ENCODE measurements around the gene POP4.

The POP4 gene

GRCh38 chr19:29655648-29656335 lies 49.7 kb downstream of the POP4 start:
- no peak overlapping the region for H3K4me2 ChIP-seq (ENCODE audit: low read depth, low read length)
- TF ChIP-seq EZH2phosphoT487 (IDR thresholded peaks at IDR 0.05; ENCODE audit: low read length), result no peak
- no peak for TF ChIP-seq CTCF (IDR thresholded peaks at IDR 0.05; ENCODE audit: low read length)
- no peak for TF ChIP-seq EZH2 (optimal IDR thresholded peaks at IDR 0.05; ENCODE audit: low read depth, low read length)
- no peaks in the 10 kb centered on the region for H3F3A ChIP-seq (ENCODE audit: insufficient read depth, low read length)
- H3K9ac ChIP-seq (ENCODE audit: low read length), result no peak overlapping the region
- no peaks in the 10 kb centered on the region for H3K9me3 ChIP-seq (replicated peaks; ENCODE audit: insufficient read depth, low read length)
- H3K36me3 ChIP-seq (replicated peaks; ENCODE audit: insufficient read depth, low read length), result no peaks in the 10 kb centered on the region
- H2AFZ ChIP-seq (ENCODE audit: low read length), result no peak overlapping the region
- H3K27ac ChIP-seq (ENCODE audit: low read length), result no peak overlapping the region
- no peak overlapping the region for H3K4me3 ChIP-seq (ENCODE audit: low read length)
- no peak for DNase-seq
- H3K4me1 ChIP-seq (ENCODE audit: low read length), result no peaks in the 10 kb centered on the region
- no peaks in the 10 kb centered on the region for H3K79me2 ChIP-seq (ENCODE audit: low read length)
- H4K20me1 ChIP-seq (ENCODE audit: insufficient read depth, low read length), result no peaks in the 10 kb centered on the region
- no peaks in the 10 kb centered on the region for H3K9me2 ChIP-seq (replicated peaks; ENCODE audit: insufficient read depth, low read length)
- H3K27me3 ChIP-seq (replicated peaks; ENCODE audit: insufficient read depth, low read length), result peaks cover 57% of the 10 kb centered on the region

GRCh38 chr19:29658221-29658991 lies 52.3 kb downstream of the POP4 start:
- Histone ChIP-seq H3K4me1 (ENCODE audit: low read length) (no peaks in the 10 kb centered on the region), H3K9ac (ENCODE audit: low read length) (no peak overlapping the region), H4K20me1 (ENCODE audit: insufficient read depth, low read length) (no peaks in the 10 kb centered on the region), H3K36me3 (replicated peaks; ENCODE audit: insufficient read depth, low read length) (no peaks in the 10 kb centered on the region), H2AFZ (ENCODE audit: low read length) (no peak overlapping the region), H3K79me2 (ENCODE audit: low read length) (no peaks in the 10 kb centered on the region), H3K4me2 (ENCODE audit: low read depth, low read length) (no peak overlapping the region), H3K27me3 (replicated peaks; ENCODE audit: insufficient read depth, low read length) (peaks cover 50% of the 10 kb centered on the region), H3K9me2 (replicated peaks; ENCODE audit: insufficient read depth, low read length) (no peaks in the 10 kb centered on the region), H3F3A (ENCODE audit: insufficient read depth, low read length) (no peaks in the 10 kb centered on the region), H3K4me3 (ENCODE audit: low read length) (no peak overlapping the region), H3K9me3 (replicated peaks; ENCODE audit: insufficient read depth, low read length) (no peaks in the 10 kb centered on the region), H3K27ac (ENCODE audit: low read length) (no peak overlapping the region)
- DNase-seq, result no peak
- TF ChIP-seq CTCF (IDR thresholded peaks at IDR 0.05; ENCODE audit: low read length) (no peak), EZH2phosphoT487 (IDR thresholded peaks at IDR 0.05; ENCODE audit: low read length) (no peak), EZH2 (optimal IDR thresholded peaks at IDR 0.05; ENCODE audit: low read depth, low read length) (no peak)

- H2AFZ ChIP-seq (ENCODE audit: low read length), result no peak overlapping the region
- H3K9me3 ChIP-seq (replicated peaks; ENCODE audit: insufficient read depth, low read length), result no peaks in the 10 kb centered on the region
- 0 out of 2 replicates have a peak, but pooled peaks cover 1% of the 10 kb centered on the region for H3K4me1 ChIP-seq (ENCODE audit: low read length)
- peaks cover 28% of the 10 kb centered on the region for H3K27me3 ChIP-seq (replicated peaks; ENCODE audit: insufficient read depth, low read length)
- no peaks in the 10 kb centered on the region for H3K79me2 ChIP-seq (ENCODE audit: low read length)
- H3F3A ChIP-seq (ENCODE audit: insufficient read depth, low read length), result no peaks in the 10 kb centered on the region
- no peak overlapping the region for H3K4me3 ChIP-seq (ENCODE audit: low read length)
- H3K9ac ChIP-seq (ENCODE audit: low read length), result no peak overlapping the region
- H3K4me2 ChIP-seq (ENCODE audit: low read depth, low read length), result no peak overlapping the region
- H3K36me3 ChIP-seq (replicated peaks; ENCODE audit: insufficient read depth, low read length), result no peaks in the 10 kb centered on the region
- TF ChIP-seq EZH2 (optimal IDR thresholded peaks at IDR 0.05; ENCODE audit: low read depth, low read length) (no peak), EZH2phosphoT487 (IDR thresholded peaks at IDR 0.05; ENCODE audit: low read length) (no peak), CTCF (IDR thresholded peaks at IDR 0.05; ENCODE audit: low read length) (no peak)
- no peaks in the 10 kb centered on the region for H3K9me2 ChIP-seq (replicated peaks; ENCODE audit: insufficient read depth, low read length)
- no peak for DNase-seq
- H3K27ac ChIP-seq (ENCODE audit: low read length), result no peak overlapping the region
- H4K20me1 ChIP-seq (ENCODE audit: insufficient read depth, low read length), result no peaks in the 10 kb centered on the region
Measured at GRCh38 chr19:29660835-29661234, 54.8 kb downstream of the POP4 start.

All from MM.1S (cell line).